Suppressor macrophage (primary cell): ENCODE data around the gene OLFML1.
"Not testable (repeated sequence)": the region's sequence is repeated elsewhere in the genome, so short reads cannot be mapped to it uniquely, and the experiment has no call there.

Experiments
- DNase-seq, 4 experiments: peaks; one replicate each; pipeline ENCODE4 v3.0.0-alpha.2; 2020 to 2022

The OLFML1 gene

DNA sequence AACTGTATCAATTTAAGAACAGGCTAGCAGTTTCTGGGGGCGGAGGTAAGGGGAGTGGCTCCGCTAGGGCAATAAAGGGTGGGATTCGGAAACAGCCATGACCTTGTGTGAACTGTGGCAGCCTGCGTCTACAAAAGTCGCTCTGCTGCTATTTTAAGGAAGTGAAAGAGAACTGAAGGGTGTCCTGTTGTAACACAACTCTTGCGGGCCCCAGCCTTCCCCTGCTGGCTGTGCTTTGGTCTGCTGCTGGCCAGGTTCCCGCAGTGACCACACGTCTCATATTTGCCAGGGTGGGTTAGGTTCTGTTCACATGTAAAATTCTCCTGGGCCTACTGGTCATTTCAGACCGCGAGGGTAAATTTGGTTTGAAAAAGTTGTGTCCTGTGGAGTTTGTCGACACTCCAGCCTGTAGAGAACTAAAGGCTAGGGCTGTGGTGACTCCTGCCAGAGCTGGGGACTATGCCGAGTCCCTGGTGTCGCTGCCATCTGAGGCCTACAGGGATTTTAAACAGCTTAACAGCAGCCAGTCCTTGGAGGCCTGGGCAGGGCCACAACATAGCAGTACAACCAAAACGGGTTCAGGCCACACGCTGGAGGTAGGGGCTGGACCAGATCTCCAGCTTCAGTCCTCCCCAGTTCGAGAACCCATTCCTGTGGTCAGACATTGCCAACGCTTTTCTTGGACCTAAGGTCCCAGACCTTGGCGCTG, 27.4 kb downstream of the OLFML1 start:
- peak; percentile 90 to 97 (median 94) for DNase-seq

DNA sequence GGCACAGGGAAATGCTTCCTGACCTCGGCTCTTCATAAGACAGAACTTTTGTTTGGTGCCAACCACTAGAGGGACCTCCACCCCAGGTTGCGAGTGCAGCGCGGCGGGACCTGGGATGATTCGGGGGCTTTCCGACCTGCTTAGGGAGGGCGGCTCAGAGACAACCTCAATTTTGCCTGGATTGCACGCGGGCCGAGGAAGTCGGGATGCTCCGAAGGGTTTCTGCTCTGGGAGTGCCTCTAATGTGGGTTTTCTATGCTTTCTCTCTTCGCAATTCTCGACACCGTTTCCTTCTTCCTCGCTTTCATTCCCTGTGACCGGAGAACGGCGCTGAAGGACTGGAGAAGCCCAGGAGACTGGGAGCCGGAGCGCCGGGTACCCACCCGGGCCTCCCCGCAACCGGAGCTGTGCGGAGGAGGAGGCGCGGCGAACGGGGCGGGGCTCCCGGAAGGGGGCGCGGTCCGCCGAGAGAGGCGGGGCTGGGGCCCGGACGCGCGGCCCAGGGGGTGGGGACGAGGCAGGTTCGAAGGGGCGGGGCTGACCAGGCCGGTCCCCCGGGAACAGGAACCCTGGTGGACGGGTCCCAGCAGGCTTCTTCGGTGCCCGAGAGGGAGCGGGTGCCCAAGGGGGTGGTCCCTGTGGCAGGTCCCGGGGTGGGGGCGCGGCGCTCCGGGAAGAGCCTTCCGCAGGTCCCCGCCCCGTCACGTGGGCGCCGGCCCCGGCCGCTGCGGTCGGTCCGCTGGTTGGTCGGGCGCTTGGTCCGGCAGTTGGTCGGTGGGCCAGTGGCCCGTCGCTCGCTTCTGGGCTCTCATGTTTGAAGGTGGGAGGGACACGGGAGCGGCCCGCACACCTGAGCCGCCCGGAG, 28.2 kb downstream of the OLFML1 start, which contains the start of gene PPFIBP2:
Gene PPFIBP2 (plus strand): TSS at position 766 of the 865 bp plus-strand sequence. CDS start 35,477 bp downstream, outside the sequence.
- peak; percentile 85 to 96 (median 91) for DNase-seq

DNA sequence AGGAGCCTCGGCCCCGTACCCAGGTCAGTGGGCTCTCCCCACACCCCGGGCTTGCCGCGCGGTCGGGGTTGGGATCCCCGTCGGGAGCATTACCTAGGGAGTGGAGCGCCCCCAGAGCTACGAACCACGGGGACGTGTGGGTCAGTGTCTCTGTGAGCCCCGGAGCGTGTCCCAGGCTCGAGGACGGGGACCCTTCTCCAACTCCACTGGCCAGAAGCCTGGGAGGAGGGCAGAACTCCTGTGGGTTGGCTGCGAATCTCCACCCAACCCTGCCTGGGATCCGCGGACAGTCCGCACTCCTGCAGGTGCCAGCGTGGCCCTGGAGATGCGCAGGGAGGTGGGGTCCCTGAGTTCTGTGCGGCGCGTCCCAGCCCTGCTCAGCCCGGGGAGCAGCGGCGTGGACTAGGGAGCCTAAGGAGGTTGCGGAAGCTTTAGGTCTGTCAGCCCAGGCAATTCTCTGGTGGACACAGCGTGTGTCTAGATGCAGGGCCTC, 28.8 kb downstream of the OLFML1 start:
- DNase-seq = peak; percentile 32 to 65 (median 52)

DNA sequence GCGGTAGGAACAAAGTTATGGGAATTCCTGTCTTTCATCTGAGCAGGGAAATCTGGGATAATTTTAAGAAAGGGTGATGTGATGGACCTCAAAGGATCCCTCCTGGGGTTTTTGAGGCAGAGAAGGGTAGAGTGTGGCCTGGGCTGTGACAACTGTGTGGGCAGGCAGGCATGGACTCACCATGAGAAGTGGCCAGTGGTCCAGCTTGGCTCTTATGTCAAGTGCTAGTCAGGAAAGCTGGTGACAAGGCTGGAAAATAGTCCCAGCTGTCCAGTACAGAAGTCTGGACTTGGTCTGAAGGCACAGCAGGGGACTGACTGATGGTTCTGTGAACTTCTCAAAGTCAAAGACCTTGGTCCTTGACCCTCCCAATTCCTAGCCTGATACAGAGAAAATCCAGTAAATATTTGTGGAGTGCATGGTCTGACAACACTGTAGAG, 30.2 kb downstream of the OLFML1 start:
- DNase-seq = no peak

DNA sequence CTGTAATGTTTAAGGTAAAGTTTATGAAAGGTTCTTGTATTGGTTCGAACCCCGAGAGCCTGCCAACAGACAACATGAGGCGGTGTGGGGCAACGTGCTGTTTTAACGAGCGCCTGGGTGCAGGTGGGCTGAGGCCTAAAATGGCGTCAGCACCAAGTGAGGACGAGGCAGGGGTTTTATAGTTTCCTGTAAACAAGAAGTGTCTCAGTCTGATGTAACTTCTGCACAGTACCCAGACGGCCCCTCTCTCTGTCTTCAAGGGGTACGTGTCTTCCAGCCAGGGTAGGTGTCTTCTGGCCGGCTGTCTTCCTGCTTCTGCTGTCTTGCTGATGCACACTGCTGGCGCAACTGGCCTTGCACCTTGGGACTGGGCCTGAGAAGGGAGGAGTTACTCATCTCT, 31.2 kb downstream of the OLFML1 start:
- no peak for DNase-seq

DNA sequence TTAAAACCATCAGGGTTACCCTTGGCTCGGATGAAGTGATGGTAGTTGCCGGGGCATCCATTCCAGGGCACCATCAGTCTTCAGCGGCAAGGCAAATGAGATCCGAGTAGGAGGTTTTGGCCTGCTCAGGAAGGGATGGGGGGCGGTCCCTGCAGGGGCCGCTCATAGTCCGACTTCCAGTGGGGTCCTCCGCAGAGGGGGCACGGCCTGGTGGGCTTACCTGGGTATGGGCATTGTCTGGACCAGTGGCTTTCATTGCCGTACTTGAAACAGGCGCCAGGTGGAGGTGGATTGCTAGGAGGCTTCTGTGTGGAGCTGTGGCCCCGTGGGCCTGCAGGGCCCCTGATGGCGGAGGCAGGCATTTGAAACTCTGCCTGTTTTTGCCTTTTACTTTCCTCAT, 32.4 kb downstream of the OLFML1 start:
- not testable (repeated sequence) for DNase-seq

DNA sequence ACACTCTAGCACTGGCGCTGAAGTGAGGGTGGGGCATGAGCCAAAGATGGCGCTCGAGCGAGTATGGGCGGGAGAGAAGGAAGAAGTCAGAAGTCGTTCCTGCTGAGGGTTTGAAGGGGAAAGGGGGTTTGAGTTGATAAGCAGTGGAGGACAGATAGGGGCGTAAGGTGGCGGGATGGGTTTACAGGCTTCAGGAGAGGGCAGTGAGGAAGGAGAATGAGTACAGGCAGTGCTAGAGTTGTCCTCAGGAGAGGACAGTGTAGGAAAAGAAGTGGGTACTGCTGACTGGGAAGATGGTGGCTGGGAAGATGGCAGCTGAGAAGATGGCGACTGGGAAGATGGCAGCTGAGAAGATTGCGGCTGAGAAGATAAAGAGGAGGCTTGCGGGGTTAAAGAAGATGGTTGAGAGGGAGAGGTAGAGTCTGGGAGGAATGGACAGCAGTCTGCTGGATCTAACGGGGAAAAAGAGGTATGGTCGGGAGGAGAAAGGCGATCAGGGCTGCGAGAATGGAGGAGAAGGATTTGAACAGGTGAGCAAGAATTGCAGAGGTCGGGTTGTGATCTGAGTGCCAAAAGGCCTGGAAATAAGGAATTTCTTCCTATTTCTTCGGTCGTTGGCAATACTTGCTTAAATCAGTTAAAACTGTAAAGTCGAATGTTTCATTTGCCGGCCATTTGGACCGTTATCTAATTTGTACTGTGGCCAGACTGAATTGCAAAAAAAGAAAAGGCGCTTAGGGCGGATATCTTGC, 33.7 kb downstream of the OLFML1 start:
- DNase-seq = no peak

DNA sequence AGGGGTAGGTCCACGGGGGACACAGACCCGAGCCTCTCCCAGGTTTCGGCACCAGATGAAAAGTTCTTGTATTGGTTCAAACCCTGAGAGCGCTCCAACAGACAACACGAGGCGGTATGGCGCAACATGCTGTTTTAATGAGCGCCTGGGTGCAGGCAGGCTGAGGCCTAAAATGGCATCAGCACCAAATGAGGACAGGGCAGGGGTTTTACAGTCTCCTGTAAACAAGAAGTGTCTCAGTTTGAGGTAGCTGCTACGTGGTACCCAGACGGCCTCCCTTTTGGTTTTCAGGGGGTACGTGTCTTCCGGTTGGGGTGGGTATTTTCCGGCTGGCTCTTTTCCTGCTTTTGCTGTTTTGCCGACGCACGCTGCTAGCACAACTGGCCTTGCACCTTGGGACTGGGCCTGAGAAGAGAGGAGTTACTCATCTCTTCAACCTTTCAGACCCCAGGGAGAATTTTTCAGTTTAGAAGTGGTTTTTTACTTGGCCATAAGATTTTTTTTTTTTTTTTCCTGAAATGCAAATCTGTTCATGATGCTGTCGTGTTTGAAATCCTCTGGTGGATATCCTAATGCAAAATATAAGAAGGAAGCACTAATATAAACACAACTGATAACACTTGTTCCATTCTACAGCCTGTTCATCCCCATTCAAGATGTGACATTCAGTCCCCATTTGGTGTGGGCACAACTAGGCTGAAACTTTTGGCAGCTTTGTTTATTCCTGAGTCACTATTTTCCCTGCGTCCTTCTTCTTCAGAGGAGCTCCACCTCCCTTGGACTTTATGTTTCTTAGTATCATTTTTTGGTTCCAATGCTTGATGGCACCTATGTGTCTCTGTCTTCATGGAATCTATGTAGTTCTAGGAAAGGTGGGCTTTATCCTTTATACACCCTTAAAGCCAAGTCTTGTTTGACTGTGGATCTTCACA, 35.0 kb downstream of the OLFML1 start:
- DNase-seq = no peak

DNA sequence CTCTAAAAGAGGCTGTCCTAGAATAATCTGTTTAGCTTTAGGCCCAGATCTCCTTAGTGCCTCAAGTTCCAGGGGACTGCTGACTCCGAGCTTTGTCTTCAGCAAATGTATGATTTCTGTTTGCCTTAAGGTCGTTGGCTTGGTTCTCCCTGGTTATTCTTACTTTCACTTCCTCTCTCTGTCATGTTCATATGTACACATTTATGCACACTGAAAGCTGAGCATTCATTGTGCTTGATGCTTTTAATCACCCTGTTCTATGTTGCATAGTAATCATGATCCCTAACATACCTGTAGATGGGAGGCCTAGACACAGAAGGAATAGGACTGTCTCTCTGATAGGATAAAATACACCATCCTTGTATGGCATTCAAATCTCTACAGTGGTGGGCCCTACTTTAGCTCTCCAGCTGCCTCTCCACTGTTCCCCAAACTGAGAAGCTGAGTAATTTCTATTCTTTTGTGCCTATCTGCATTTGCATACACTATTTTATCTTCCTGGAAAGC, 35.7 kb downstream of the OLFML1 start:
- peak; percentile 63 to 83 (median 75) for DNase-seq

DNA sequence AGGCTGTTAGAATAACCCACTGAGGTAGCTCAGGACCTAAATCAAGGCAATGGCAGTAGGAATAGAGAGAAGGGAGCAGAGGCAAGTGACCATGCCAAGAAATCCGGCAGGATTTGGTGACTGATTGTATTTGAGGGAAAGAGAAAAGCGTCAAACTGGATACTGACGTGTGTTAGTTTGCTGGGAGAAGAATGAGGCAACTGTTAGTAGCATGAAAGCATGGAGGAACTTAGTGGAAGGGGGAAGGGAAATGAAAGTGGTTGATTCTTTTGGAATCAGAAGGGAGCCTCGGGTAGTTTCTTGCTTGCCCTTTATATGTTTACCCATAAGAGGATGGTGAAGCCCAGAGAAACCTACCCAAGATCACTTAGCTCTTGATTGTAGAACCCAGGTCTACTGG, 36.8 kb downstream of the OLFML1 start:
- peak; percentile 41 to 73 (median 60) for DNase-seq

DNA sequence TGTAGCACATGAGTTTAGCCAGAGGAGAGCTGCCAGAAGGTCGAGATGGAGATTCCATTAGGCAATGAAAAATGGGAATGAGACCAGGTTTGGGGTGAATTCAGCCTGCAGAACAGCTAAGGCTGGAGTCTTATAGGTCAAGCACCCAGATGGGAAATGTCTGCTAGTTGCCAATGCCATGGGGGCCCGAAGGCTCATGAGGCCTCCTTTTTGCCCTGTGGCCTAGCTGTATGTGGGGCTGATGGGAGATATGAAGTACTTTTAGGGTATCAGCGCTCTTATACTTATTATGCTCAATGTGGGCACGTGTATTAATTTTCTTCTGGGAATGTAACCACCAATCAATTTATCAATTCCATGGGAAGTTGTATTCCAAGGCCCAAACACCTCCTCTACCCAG, 37.2 kb downstream of the OLFML1 start:
- no peak for DNase-seq

DNA sequence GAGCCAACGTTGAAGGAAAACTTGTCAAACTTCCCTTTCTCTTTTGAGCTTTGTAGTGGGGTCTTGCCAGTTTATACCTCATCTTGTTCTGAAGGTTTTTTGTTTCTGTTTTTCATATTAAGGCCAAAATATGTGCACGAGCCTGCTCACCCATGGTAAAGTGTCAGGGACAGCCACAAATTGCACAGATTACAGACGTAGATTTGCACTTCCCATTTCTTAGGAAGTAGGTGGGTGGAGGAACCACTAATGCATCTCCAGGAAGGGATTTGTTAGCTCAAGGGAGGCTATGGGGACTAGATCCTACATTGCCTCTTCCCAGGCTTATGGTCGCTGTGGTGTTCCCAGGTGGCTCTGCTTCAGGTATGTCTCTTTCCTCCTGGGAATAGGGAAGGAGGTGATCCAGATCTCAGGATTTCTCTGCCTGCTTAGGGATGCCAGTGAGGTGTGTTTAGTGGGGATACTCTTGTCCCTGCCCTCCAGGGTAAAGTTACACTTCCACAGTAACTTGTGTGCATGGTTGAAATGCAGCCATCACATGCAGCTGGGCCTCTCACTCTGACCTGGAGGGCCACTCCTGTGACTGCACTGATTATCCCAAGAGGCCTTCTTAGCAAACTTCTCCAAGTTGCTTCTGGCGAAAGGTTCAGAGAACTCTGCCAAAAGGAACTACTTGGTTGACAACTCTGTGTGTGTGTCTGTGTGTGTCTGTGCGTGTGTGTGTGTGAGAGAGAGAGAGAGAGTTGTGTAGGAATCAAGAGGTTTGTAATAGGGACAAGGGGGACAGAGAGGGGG, 38.3 kb downstream of the OLFML1 start:
- DNase-seq = peak; percentile 42 to 74 (median 66)

DNA sequence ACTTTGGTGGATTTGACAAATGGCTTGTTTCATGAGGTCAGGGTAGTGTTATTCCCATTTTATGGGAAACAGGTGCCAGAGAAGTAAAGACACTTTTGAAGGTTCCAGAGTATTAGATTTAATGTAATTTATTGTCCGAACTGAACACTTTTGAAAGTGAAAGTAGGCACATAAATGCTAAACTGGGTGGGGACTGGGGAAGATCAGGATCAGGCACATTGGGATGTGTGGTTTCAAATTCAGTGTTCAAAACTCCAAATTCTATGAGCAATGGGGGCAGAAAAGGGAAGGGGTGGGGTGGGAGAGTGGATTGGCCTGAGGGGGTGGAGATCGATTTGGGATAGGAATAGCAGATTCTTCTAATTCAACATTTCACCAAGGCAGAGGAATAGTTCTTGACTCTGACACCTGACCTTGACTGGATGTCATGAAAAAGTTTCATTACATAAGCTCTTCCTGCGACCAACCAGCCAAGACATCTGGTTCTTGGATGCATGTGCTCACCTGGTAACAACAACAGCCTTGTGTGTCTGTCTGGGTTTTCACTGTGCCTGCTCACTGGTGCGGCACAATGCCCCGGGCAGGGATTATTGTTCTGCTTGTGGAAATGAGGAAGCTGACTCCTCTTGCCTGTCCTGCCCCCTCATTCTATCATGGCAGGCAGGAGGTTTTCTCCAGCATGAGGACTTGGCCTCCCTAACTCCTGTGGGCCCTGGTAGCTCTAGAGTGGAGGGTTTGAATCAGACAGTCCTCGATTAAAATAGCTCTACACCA, 39.3 kb downstream of the OLFML1 start:
- DNase-seq = peak; percentile 46 to 72 (median 70)

DNA sequence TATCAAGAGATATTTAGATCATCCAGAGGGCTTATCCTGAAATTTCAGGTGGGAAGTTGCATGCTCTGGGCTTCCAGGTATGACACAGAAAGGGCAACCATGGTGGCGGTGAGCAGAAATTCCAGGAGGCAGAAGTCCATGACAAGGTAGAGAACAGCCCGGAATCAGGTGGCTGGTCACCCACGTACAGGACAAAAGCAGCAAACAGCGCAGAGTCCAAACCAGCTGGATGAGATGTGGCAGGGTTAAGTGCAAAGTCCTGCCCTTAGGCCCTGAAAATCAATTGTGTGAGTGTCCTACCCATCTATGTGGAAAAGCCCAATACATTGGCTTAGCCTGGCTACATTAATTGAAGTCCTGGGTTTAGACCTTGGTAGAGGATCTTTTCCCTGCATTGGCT, 40.1 kb downstream of the OLFML1 start:
- no peak for DNase-seq

DNA sequence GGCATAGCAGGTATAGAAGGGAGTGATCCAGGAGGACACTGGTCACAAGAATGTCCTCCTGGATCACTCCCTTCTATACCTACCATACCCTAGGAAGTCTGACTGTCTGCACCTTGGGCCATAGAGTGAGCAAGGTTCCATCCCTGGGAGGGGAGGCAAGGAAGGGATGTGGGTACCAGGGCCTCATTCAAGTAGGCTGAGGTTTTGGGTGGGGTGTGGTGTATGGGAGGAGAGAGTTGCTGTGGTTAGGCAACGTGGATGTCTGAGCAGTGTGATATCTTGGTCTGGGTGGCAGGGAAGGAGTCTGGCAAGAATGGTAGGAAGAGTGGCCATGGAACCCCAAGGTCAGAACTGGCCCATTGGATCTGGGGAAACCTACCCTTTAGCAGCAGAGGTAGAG, 41.7 kb downstream of the OLFML1 start:
- DNase-seq = no peak

DNA sequence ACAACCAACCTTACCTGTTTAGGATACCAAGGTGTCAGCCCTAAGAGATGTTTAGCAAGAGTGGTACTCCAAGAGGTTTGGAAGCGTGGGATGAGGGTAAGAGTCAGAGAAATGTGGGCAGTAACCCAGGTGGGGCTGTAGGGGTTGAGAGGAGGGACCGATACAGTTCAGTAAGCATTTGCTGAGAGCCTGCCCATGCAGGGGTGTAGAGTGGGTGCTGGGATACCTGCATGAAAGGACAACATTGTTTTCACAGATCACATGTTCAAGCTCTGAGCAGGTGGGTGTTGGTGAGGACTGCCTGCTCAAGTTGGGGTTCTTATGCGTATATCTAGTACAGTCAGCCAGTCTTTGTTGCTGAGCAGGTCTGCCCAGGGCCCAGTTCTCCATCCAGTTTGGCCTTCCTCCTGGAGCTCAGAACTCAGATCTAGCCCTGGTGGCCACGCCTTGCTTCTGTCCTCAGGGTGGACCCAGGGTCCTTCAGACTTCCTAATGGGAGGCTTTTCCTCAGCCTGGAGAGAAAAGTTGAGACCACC, 43.3 kb downstream of the OLFML1 start:
- no peak for DNase-seq

DNA sequence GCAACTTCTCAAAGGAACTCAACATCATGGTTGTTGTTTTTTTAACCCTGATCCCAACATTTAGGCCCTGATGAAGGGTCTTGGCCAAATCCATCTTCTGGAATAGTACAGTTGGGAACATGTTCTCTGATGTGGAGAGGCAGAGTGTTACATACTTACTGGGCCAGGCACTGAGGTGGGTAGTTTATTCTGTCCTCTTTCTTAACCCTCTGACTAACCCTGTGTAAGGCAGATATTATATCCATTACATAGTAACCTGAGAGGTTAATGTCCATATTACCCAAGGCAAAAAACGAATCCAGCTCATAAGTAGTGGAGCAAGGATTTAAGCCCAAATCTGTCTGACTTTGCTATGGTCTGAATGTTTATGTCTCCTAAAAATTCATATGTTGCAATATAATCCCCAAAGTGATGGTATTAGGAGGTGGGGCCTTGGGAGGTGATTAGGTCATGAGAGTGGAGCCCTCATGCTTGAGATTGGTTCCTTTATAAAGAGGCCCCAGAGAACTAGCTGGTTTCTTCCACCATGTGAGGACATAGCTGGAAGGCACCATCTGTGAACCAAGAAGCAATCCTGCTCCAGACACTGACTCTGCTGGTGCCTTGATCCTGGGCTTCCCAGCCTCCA, 44.8 kb downstream of the OLFML1 start:
- peak in 3 of 4 experiments; percentile 13 to 32 (median 21) for DNase-seq

DNA sequence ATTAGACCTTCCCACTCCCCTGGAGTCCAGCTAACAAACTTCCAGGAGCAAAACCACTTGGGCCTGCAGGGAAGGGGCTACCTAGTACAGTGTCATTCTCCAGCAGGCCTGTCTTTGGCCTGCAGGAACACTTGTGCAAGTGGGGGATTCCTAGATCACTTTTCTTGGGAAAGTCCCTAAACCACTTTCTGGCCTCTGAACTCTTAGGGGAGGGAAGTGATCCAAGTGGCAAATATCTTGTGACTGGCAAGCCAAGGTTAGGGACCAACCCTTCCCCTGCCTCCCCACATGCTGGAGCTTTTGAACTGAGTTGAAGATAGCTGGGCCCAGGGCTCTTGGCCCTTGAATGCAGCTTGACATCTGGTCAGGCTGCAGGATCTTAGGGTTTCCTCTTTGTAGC, 45.7 kb downstream of the OLFML1 start:
- DNase-seq = peak; percentile 51 to 81 (median 78)
